ENCODE data around the gene IGF2BP3. TPM values are rescaled to one million over a fixed set of nuclear protein-coding genes. Genes with fewer than 3 reads are reported as not detected.

IGF2BP3 gene
- total RNA-seq, 1 donor from 2014 or later, result 107 TPM

GRCh38 chr7:23458044-23458443 is 12.2 kb downstream of the IGF2BP3 start:
- Mint-ChIP-seq H3K9me3 (peaks cover 7% of the 10 kb centered on the region), H3K4me1 (ENCODE audit: unreplicated experiment) (peaks cover 42% of the 10 kb centered on the region), H3K27me3 (no peaks in the 10 kb centered on the region), H3K4me3 (no peak overlapping the region), H3K27ac (peak overlapping the region; percentile 54), H3K36me3 (peaks cover 52% of the 10 kb centered on the region)
- DNase-seq (ENCODE audit: extremely low spot score, unreplicated experiment), result no peak
- TF ChIP-seq, protein P1, sequence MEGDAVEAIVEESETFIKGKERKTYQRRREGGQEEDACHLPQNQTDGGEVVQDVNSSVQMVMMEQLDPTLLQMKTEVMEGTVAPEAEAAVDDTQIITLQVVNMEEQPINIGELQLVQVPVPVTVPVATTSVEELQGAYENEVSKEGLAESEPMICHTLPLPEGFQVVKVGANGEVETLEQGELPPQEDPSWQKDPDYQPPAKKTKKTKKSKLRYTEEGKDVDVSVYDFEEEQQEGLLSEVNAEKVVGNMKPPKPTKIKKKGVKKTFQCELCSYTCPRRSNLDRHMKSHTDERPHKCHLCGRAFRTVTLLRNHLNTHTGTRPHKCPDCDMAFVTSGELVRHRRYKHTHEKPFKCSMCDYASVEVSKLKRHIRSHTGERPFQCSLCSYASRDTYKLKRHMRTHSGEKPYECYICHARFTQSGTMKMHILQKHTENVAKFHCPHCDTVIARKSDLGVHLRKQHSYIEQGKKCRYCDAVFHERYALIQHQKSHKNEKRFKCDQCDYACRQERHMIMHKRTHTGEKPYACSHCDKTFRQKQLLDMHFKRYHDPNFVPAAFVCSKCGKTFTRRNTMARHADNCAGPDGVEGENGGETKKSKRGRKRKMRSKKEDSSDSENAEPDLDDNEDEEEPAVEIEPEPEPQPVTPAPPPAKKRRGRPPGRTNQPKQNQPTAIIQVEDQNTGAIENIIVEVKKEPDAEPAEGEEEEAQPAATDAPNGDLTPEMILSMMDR (conservative IDR thresholded peaks at IDR 0.05), result no peak

- Mint-ChIP-seq H3K27me3 (no peaks in the 10 kb centered on the region), H3K36me3 (peaks cover 40% of the 10 kb centered on the region), H3K9me3 (peaks cover 2% of the 10 kb centered on the region), H3K27ac (no peak overlapping the region), H3K4me1 (ENCODE audit: unreplicated experiment) (peaks cover 27% of the 10 kb centered on the region), H3K4me3 (no peak overlapping the region)
- TF ChIP-seq, protein P1 (conservative IDR thresholded peaks at IDR 0.05), result no peak
- DNase-seq (ENCODE audit: extremely low spot score, unreplicated experiment), result no peak
Measured at GRCh38 chr7:23456093-23456492, 14.2 kb downstream of the IGF2BP3 start.

GRCh38 chr7:23454881-23455526 is 15.3 kb downstream of the IGF2BP3 start:
- TF ChIP-seq, protein P1 (conservative IDR thresholded peaks at IDR 0.05), result no peak
- H3K27ac Mint-ChIP-seq, result peak overlapping the region; percentile 61
- H3K36me3 Mint-ChIP-seq, result peaks cover 37% of the 10 kb centered on the region
- no peaks in the 10 kb centered on the region for H3K27me3 Mint-ChIP-seq
- no peaks in the 10 kb centered on the region for H3K9me3 Mint-ChIP-seq
- H3K4me1 Mint-ChIP-seq (ENCODE audit: unreplicated experiment), result peaks cover 31% of the 10 kb centered on the region
- no peak for DNase-seq (ENCODE audit: extremely low spot score, unreplicated experiment)
- H3K4me3 Mint-ChIP-seq, result no peak overlapping the region

GRCh38 chr7:23450518-23450917 is 19.8 kb downstream of the IGF2BP3 start:
- H3K4me3 Mint-ChIP-seq, result no peak overlapping the region
- peaks cover 20% of the 10 kb centered on the region for H3K36me3 Mint-ChIP-seq
- H3K27me3 Mint-ChIP-seq, result no peaks in the 10 kb centered on the region
- DNase-seq (ENCODE audit: extremely low spot score, unreplicated experiment), result no peak
- TF ChIP-seq, protein P1 (conservative IDR thresholded peaks at IDR 0.05), result no peak
- H3K9me3 Mint-ChIP-seq, result no peaks in the 10 kb centered on the region
- H3K4me1 Mint-ChIP-seq (ENCODE audit: unreplicated experiment), result peaks cover 19% of the 10 kb centered on the region
- no peak overlapping the region for H3K27ac Mint-ChIP-seq

GRCh38 chr7:23449941-23450340 is 20.4 kb downstream of the IGF2BP3 start:
- Mint-ChIP-seq H3K27me3 (no peaks in the 10 kb centered on the region), H3K27ac (no peak overlapping the region), H3K9me3 (no peaks in the 10 kb centered on the region), H3K36me3 (peaks cover 16% of the 10 kb centered on the region), H3K4me3 (no peak overlapping the region), H3K4me1 (ENCODE audit: unreplicated experiment) (peaks cover 13% of the 10 kb centered on the region)
- TF ChIP-seq, protein P1 (conservative IDR thresholded peaks at IDR 0.05), result no peak
- DNase-seq (ENCODE audit: extremely low spot score, unreplicated experiment), result no peak
